ENCODE data around the gene HIRA.

GRCh38 chr22:19402642-19403191 lies 28.8 kb downstream of the HIRA start:
- TF ChIP-seq CTCF (IDR thresholded peaks at IDR 0.05; ENCODE audit: low read depth, low read length): no peak
- no peak for TF ChIP-seq EZH2phosphoT487 (IDR thresholded peaks at IDR 0.05; ENCODE audit: low read depth)
